ENCODE data around the gene POLR2F.

The POLR2F gene

GRCh38 chr22:37999640-38000272 lies 46.3 kb downstream of the POLR2F start:
- DNase-seq (ENCODE audit: low read depth in 1 of 2, low spot score in 1 of 2), result no peak

- DNase-seq (ENCODE audit: low read depth in 1 of 2, low spot score in 1 of 2), result no peak
Measured at GRCh38 chr22:38005943-38006342, 52.4 kb downstream of the POLR2F start.

- no peak for DNase-seq (ENCODE audit: low read depth in 1 of 2, low spot score in 1 of 2)
Measured at GRCh38 chr22:38006906-38007305, 53.4 kb downstream of the POLR2F start.

GRCh38 chr22:38007330-38007902 lies 53.9 kb downstream of the POLR2F start:
- DNase-seq (ENCODE audit: low read depth in 1 of 2, low spot score in 1 of 2), result no peak

- no peak for DNase-seq (ENCODE audit: low read depth in 1 of 2, low spot score in 1 of 2)
Measured at GRCh38 chr22:38009000-38009806, 55.7 kb downstream of the POLR2F start.

- DNase-seq (ENCODE audit: low read depth in 1 of 2, low spot score in 1 of 2), result no peak
Measured at GRCh38 chr22:38012604-38013072, 59.1 kb downstream of the POLR2F start.

GRCh38 chr22:38014083-38014482 lies 60.6 kb downstream of the POLR2F start:
- no peak for DNase-seq (ENCODE audit: low read depth in 1 of 2, low spot score in 1 of 2)

GRCh38 chr22:38016182-38017151 lies 63.0 kb downstream of the POLR2F start:
- no peak for DNase-seq (ENCODE audit: low read depth in 1 of 2, low spot score in 1 of 2)

- DNase-seq (ENCODE audit: low read depth in 1 of 2, low spot score in 1 of 2), result no peak
Measured at GRCh38 chr22:38017272-38017920, 63.9 kb downstream of the POLR2F start.

- DNase-seq (ENCODE audit: low read depth in 1 of 2, low spot score in 1 of 2), result no peak
Measured at GRCh38 chr22:38017939-38018885, 64.7 kb downstream of the POLR2F start.

Data from activated T-helper 1 cell treated with anti-CD3 and anti-CD28 coated beads, Interleukin-2, amount 50 U/mL, for 16 hours (primary cell).